Stimulated activated CD4-positive, alpha-beta T cell treated with anti-CD3 and anti-CD28 coated beads, Interleukin-15, amount 100 ng/mL, for 48 hours (primary cell): ENCODE measurements around the gene KLK1.
"Not testable (repeated sequence)": the region's sequence is repeated elsewhere in the genome, so short reads cannot be mapped to it uniquely, and the experiment has no call there.

Source experiments
- DNase-seq, 2 donors: peaks; one replicate each; pipeline ENCODE4 v3.0.0-alpha.2; 2020; ENCODE audit warnings: low read depth in 2 of 2

KLK1 gene

GRCh38 chr19:50794074-50794875 is 29.3 kb downstream of the KLK1 start:
- no peak for DNase-seq

- no peak for DNase-seq
These were observed 30.0 kb downstream of the KLK1 start for GRCh38 chr19:50793558-50794065.

- no peak for DNase-seq
These were observed 31.0 kb downstream of the KLK1 start for GRCh38 chr19:50792272-50793250.

- DNase-seq: no peak
These were observed 31.9 kb downstream of the KLK1 start for GRCh38 chr19:50791594-50792271.

- no peak for DNase-seq
These were observed 32.6 kb downstream of the KLK1 start for GRCh38 chr19:50790922-50791467.

- DNase-seq: no peak
These were observed 33.2 kb downstream of the KLK1 start, which contains the start of gene ACP4 for GRCh38 chr19:50790396-50790795. Gene ACP4, plus strand, starts transcription at chr19:50790415. Its CDS starts 0 bp downstream, at chr19:50790415.

GRCh38 chr19:50785329-50785728 is 38.3 kb downstream of the KLK1 start:
- DNase-seq: no peak

GRCh38 chr19:50784710-50785109 is 38.9 kb downstream of the KLK1 start:
- DNase-seq: no peak

GRCh38 chr19:50783848-50784152 is 39.8 kb downstream of the KLK1 start:
- not testable (repeated sequence) for DNase-seq

- DNase-seq: no peak
These were observed 42.7 kb downstream of the KLK1 start for GRCh38 chr19:50780753-50781435.

- no peak for DNase-seq
These were observed 43.8 kb downstream of the KLK1 start for GRCh38 chr19:50779504-50780457.

- no peak for DNase-seq
These were observed 44.6 kb downstream of the KLK1 start for GRCh38 chr19:50778906-50779430.

GRCh38 chr19:50777830-50778303 is 45.7 kb downstream of the KLK1 start:
- no peak for DNase-seq

- no peak for DNase-seq
These were observed 46.3 kb downstream of the KLK1 start for GRCh38 chr19:50777261-50777660.

- DNase-seq: no peak
These were observed 47.5 kb downstream of the KLK1 start for GRCh38 chr19:50776131-50776530.

GRCh38 chr19:50773454-50773853 is 50.1 kb downstream of the KLK1 start:
- not testable (repeated sequence) for DNase-seq

- not testable (repeated sequence) for DNase-seq
These were observed 50.7 kb downstream of the KLK1 start for GRCh38 chr19:50772912-50773311.

- no peak for DNase-seq
These were observed 51.1 kb downstream of the KLK1 start for GRCh38 chr19:50772476-50772875.

GRCh38 chr19:50770888-50771287 is 52.7 kb downstream of the KLK1 start:
- DNase-seq: no peak
